NCI-H2227 (cell line): ENCODE data around the gene SYNDIG1L.

Source experiments
- DNase-seq: peaks from one replicate; lab custom pipeline; 2025; ENCODE audit not compliant: unreplicated experiment; lab: John Stamatoyannopoulos, UW

Gene SYNDIG1L

GRCh38 chr14:74364271-74364880, 61.6 kb downstream of the SYNDIG1L start:
- DNase-seq = no peak

DNA sequence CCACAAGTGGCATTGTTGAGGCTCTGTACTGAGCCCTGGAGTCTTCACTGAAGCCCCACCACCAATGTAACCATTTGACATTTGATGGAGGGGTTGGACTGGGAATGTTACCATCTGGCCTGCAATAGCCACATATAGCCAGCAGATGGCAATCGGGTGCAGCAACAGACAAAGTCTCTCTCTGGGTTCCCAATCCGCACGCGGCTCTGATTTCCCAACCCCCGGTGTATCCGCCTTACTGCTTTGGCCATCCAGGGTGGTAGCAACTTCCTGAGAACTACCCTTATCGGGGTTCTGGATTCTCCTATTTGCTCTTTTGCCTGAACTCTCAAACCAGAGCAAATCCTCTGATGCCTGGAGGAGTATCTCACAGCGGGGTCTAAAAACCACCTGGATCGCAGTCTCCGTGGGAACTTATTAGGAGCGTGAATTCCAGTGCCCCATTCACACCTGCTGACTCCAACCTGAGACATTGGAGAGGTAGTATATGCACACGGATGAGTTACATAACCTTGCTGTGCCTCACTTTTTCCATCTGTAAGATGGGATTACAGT, 63.6 kb downstream of the SYNDIG1L start:
- peak; percentile 87 for DNase-seq

- DNase-seq = no peak
Measured at GRCh38 chr14:74360163-74360562, 65.8 kb downstream of the SYNDIG1L start.

GRCh38 chr14:74358176-74358829, 67.7 kb downstream of the SYNDIG1L start:
- DNase-seq = no peak

DNA sequence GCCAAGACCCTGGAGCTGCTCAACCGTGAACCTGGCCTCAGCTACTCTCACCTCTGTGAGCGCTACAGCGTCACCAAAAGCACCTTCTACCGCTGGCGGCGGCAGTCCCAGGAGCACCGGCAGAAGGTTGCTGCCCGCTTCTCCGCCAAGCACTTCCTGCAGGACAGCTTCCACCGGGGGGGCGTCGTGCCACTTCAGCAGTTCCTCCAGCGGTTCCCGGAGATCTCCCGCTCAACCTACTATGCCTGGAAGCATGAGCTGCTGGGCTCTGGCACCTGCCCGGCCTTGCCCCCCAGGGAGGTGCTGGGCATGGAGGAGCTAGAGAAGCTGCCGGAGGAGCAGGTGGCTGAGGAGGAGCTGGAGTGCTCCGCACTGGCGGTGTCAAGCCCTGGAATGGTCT, 68.4 kb downstream of the SYNDIG1L start:
- DNase-seq = no peak

GRCh38 chr14:74356892-74357575, 69.0 kb downstream of the SYNDIG1L start:
- no peak for DNase-seq
